ENCODE measurements around the gene PAK1. TPM values are rescaled to one million over a fixed set of nuclear protein-coding genes. Genes with fewer than 3 reads are reported as not detected.

Gene PAK1
- total RNA-seq, 1 experiment from 2014 or later, result 77.9 TPM

GRCh38 chr11:77308838-77309237, 165.1 kb downstream of the PAK1 start:
- DNase-seq (ENCODE audit: low read depth), result no peak

- no peak for DNase-seq (ENCODE audit: low read depth)
Observed at GRCh38 chr11:77303328-77303727, 170.6 kb downstream of the PAK1 start.

DNA sequence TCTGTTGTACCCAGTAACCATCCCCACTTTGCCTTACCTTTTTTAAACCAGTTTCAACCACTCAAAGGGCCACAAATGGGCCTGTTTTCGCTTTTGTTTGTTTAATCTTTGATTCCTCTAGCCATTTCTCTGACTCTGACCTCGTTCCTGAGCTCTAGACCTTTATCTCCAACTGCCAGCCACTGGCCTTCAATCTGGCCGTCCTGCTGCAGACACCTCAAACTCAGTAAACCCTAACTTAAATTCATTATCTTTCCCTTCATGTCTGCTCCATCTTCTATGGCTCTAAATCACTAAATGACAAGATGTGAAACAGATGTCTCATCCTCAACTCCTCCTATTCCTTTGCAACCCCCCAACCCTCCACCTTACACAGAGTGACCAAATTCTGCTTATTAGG, 171.1 kb downstream of the PAK1 start:
- no peak for DNase-seq (ENCODE audit: low read depth)

- no peak for DNase-seq (ENCODE audit: low read depth)
Observed at GRCh38 chr11:77301510-77301909, 172.4 kb downstream of the PAK1 start, which contains the start of gene GDPD4. Gene GDPD4 (minus strand): TSS chr11:77301686. CDS start chr11:77285137, 16,549 bp downstream.

- DNase-seq (ENCODE audit: low read depth), result no peak
Observed at GRCh38 chr11:77300695-77301094, 173.2 kb downstream of the PAK1 start.

- peak; percentile 7 for DNase-seq (ENCODE audit: low read depth)
Observed at GRCh38 chr11:77300028-77300427, 173.9 kb downstream of the PAK1 start.

- DNase-seq (ENCODE audit: low read depth), result peak; percentile 65
Observed at GRCh38 chr11:77299528-77299993, 174.3 kb downstream of the PAK1 start.

DNA sequence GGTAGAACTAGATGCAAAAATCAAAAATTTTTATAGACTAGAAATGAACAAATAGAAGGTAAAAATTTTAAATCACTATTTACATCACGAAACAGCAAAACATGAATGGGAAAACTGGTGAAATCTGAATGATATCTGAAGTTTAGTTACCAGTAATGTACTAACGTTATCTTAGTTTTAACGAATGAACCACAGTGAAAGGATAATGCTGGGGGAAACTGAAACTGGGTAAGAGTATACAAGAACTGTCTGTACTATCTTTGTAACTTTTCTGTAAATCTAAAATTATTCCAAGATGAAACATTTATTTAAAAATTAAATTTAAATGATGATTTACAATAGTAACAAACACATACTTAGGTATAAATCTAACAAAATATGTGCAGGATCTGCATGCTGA, 179.9 kb downstream of the PAK1 start:
- no peak for DNase-seq (ENCODE audit: low read depth)

GRCh38 chr11:77289737-77290136, 184.2 kb downstream of the PAK1 start:
- no peak for DNase-seq (ENCODE audit: low read depth)

- peak; percentile 89 for DNase-seq (ENCODE audit: low read depth)
Observed at GRCh38 chr11:77287615-77288273, 186.2 kb downstream of the PAK1 start.

- DNase-seq (ENCODE audit: low read depth), result peak; percentile 53
Observed at GRCh38 chr11:77287136-77287535, 186.8 kb downstream of the PAK1 start.

- DNase-seq (ENCODE audit: low read depth), result no peak
Observed at GRCh38 chr11:77284476-77285468, 189.1 kb downstream of the PAK1 start.

DNA sequence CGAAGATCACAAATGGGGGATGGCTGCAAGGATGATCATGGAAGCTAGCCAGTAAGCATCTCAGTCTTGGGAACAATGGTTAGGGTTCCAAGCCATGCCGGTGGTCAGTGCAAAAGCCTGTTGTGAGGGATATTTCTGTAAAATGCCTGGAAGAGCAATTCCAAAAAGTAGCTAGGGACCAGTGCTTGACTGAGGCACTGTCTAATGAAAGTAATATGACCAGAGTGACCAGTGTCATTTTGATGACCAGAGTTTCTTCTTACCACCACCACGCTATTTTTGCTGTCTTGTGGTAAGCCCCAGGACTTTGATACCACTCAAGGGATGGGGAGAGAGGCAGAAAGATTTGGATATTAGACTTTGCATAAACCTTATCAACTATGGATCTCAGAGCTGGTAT, 190.8 kb downstream of the PAK1 start:
- no peak for DNase-seq (ENCODE audit: low read depth)

DNA sequence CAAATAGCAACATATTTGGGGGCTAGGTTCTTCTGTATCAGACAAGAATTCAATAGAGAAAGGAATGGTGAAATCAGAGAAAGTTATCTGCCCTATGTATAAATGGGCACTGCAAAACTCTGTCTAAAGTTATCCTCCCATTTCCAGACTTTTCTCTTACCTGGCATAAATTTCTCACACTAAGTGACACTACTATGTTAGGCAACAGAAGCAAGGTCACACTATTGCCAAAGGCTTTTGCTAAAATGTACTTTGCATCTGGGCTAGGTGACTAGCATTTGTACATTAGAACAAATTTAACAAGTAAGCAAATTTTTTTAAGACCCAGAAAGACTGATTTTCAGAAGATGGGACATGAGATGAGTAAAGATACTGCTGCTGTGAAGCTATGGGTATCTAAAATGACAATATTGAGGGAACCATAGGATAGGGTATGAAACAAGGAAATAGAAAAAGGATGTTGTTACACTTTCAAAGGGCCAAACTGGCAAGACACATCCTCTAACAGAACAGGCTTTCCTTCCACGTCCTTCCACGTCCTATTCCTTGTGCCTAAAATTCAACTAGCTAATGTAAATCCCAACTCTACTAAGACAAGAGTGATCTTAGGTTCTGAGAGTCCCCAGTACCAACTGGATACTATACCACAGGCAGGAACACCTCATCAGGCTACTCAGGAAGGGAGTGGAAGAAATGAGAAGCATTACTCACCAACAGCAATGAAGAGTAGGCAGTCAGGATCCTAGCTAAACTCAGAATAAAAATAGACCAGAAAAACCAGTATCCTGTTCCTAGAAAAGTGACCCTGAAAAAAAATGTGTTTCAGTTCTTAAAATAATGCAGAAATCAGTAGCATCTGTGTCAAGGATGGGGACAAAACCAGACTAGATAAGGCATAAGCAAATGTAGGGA, 195.0 kb downstream of the PAK1 start:
- peak; percentile 59 for DNase-seq (ENCODE audit: low read depth)

- no peak for DNase-seq (ENCODE audit: low read depth)
Observed at GRCh38 chr11:77276271-77276670, 197.6 kb downstream of the PAK1 start.

Other genes with a start within 250 kb of the PAK1 start
- not detected in 2 replicates for gene GDPD4, start 172.4 kb downstream of the PAK1 start, total RNA-seq (2014; rRNA removed; shearing (Covaris generic))
- 1.6 and 2.8 TPM in 2 replicates for gene AQP11, start 115.9 kb upstream of the PAK1 start, total RNA-seq (2014; rRNA removed; shearing (Covaris generic))
- gene CLNS1A, start 163.7 kb upstream of the PAK1 start, total RNA-seq (2014; rRNA removed; shearing (Covaris generic)), result 192 and 195 TPM in 2 replicates